NCI-H1417 (cell line): ENCODE measurements around the gene TIMM23.

Experiments used
- DNase-seq, 3 experiments: peaks; one replicate each; lab custom pipeline; 2025; lab: John Stamatoyannopoulos, UW

The TIMM23 gene

DNA sequence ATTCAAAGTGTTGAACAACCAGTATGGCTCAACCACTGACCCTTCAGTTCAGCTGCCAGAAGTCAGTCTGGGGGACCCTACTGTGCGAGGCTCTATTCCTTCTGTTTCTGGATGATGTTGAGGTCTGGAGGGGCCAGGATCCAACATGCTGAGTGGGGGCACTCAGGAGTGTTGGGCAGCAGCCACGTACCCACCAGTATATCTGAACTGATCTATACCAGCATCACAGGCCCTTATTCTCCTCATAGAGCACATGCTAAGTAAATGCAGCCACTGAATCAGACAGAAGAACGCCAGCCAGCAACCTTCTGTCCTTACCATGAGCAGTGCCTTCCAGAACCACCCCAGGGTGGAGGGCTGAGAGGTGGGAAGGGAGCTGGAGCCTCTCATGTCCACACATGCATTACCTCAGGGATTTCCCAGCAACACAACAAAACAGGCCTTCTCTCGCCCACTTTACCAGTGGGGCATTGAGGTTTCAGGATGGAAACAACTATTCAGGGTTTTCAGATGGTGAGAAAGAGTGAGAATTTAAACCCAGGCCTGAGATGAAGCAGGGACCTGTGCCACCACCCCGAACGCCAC lies 80.6 kb downstream of the TIMM23 start:
- DNase-seq: no peak
